Measurements from ENCODE around the gene NOTUM.

- TF ChIP-seq POLR2A (IDR thresholded peaks at IDR 0.05; ENCODE audit: low read depth, low read length) (no peak), CTCF (conservative IDR thresholded peaks at IDR 0.05; ENCODE audit: low read depth, low read length) (no peak)
Observed at GRCh38 chr17:81973432-81973831, 12.4 kb upstream of the NOTUM start.
